ENCODE data around the gene SLC22A6.

The SLC22A6 gene

DNA sequence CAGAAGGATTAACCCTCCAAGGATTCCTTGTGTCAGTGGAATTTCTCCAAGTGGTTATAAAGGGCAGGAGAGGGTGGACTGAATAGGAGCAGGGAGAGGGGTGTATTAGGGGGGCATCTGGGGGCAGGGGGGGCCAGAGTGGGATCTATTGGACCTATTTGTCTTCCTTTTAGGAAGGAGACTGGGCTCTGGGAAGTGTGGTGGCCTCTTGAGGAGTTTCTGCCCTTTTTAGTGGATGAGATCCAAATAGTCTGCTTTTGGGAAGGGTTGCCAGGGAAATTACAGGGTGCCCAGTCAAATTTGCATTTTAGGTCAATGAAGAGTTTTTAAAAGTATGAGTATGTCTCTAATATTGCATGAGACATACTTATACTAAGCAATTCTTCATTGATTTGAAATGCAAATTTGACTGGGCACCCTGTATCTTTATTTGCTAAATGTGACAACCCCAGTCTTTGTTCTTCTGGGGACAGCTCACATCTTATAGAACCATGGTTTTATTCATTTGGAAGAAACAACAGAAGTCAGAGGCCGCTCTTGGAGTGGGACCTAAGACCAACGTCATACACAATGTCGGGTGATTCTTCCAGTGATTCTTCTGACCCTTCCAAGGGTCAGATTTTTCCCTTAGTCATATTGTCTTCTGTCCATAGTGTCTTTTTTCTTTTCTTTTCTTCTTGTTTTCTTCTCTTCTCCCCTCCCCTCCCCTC, 429 bp upstream of the SLC22A6 start:
- TF ChIP-seq, protein P1, sequence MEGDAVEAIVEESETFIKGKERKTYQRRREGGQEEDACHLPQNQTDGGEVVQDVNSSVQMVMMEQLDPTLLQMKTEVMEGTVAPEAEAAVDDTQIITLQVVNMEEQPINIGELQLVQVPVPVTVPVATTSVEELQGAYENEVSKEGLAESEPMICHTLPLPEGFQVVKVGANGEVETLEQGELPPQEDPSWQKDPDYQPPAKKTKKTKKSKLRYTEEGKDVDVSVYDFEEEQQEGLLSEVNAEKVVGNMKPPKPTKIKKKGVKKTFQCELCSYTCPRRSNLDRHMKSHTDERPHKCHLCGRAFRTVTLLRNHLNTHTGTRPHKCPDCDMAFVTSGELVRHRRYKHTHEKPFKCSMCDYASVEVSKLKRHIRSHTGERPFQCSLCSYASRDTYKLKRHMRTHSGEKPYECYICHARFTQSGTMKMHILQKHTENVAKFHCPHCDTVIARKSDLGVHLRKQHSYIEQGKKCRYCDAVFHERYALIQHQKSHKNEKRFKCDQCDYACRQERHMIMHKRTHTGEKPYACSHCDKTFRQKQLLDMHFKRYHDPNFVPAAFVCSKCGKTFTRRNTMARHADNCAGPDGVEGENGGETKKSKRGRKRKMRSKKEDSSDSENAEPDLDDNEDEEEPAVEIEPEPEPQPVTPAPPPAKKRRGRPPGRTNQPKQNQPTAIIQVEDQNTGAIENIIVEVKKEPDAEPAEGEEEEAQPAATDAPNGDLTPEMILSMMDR (IDR thresholded peaks at IDR 0.05), result no peak
- Histone ChIP-seq H3K27me3 (peaks cover 12% of the 10 kb centered on the region), H3K4me3 (ENCODE audit: low read depth in 1 of 2, low read length in 1 of 2) (no peak overlapping the region), H3K36me3 (no peaks in the 10 kb centered on the region), H3K27ac (no peak overlapping the region), H3K9me3 (no peaks in the 10 kb centered on the region), H3K4me1 (ENCODE audit: control insufficient read depth in 1 of 2, insufficient read depth in 1 of 2, low read depth in 1 of 2, low read length in 1 of 2) (no peaks in the 10 kb centered on the region)

DNA sequence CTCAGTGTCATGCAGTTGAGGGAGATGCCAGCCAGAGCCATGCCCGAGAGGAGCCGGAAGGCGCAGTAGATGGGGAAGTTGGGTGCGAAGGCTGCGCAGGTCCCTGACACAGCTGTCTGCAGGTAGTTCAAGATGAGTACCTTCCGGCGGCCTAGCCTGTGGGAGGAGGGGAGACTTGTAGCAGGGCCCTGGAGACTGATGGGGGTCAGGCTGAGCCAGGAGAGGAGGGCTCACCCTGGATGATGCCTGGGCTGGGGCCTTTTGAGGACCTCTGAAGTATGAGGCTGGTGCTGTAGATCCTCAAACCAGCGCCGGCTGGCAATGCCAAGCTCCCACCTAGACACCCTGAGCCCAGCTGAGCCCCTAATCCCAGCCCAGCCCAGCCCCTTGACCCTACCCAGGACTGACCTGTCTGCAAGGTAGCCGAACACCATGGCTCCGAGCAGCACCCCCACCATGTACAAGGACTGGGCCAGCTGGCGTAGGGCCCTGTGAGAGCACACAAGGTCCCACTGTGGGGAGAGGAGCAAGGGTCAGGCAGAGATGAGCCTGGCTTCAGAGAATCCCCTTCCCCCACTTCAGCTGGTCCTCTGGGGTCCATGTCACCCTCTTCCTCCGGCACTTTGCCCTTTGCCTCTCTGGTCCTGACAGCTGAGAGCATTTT, 1.1 kb downstream of the SLC22A6 start:
- H3K27me3 ChIP-seq, result peaks cover 12% of the 10 kb centered on the region
- TF ChIP-seq, protein P1 (IDR thresholded peaks at IDR 0.05), result no peak
- no peaks in the 10 kb centered on the region for H3K9me3 ChIP-seq
- H3K27ac ChIP-seq, result no peak overlapping the region
- H3K4me1 ChIP-seq (ENCODE audit: control insufficient read depth in 1 of 2, insufficient read depth in 1 of 2, low read depth in 1 of 2, low read length in 1 of 2), result no peaks in the 10 kb centered on the region
- no peak overlapping the region for H3K4me3 ChIP-seq (ENCODE audit: low read depth in 1 of 2, low read length in 1 of 2)
- H3K36me3 ChIP-seq, result no peaks in the 10 kb centered on the region

DNA sequence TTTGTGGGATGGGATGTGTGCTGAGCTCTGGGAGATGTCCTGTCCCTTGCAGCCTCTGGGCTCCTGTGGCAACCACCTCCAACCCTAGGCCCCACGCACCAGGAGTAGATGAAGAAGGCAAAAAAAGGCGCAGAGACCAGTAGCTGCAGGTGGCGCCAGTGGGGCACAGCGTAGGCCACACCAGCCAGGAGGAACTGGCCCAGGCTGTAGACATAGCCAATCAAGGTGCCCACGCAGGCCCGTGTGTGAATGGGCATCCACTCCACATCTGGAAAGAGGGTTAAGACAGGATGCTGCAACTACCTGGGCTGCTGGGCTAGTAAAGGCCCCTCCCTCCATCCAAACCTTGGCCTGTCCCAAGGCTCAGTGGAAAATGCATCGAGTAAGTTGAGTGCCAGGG, 3.0 kb downstream of the SLC22A6 start:
- no peak overlapping the region for H3K27ac ChIP-seq
- TF ChIP-seq, protein P1 (IDR thresholded peaks at IDR 0.05), result no peak
- no peaks in the 10 kb centered on the region for H3K9me3 ChIP-seq
- no peaks in the 10 kb centered on the region for H3K36me3 ChIP-seq
- H3K27me3 ChIP-seq, result peaks cover 15% of the 10 kb centered on the region
- no peaks in the 10 kb centered on the region for H3K4me1 ChIP-seq (ENCODE audit: control insufficient read depth in 1 of 2, insufficient read depth in 1 of 2, low read depth in 1 of 2, low read length in 1 of 2)
- H3K4me3 ChIP-seq (ENCODE audit: low read depth in 1 of 2, low read length in 1 of 2), result no peak overlapping the region

DNA sequence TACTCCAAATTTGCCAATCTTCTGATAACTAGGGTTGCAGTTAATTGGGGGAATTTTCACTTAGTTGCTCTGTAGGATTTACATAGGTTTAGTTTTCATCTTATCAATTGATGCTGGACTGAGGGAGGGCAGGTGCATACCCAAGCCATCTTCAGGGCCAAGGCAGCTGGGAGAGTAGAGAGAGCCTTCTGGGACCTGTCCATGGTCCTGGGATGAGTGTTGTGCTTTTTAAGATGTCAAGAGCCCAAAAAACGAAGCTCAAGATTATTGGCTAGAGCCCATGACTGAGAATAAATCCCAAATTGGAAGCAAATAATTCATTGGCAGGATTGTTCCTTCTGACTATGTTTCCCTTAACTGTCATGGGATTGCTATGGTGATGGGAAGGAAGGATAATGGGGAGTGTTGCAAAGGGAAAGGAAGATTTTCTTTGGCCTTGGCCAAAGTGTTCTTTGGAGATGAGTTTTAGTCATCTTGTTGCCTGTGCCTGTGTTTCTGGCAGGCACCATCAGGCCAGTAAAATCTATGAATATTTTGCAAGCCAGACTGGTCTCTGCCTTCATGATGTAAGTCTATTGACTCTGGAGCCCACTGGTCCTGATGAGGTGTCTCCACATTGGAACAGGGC, 4.5 kb downstream of the SLC22A6 start:
- Histone ChIP-seq H3K4me3 (ENCODE audit: low read depth in 1 of 2, low read length in 1 of 2) (no peak overlapping the region), H3K36me3 (no peaks in the 10 kb centered on the region), H3K27ac (no peak overlapping the region), H3K27me3 (peaks cover 12% of the 10 kb centered on the region), H3K4me1 (ENCODE audit: control insufficient read depth in 1 of 2, insufficient read depth in 1 of 2, low read depth in 1 of 2, low read length in 1 of 2) (no peaks in the 10 kb centered on the region), H3K9me3 (no peaks in the 10 kb centered on the region)
- TF ChIP-seq, protein P1 (IDR thresholded peaks at IDR 0.05), result no peak

DNA sequence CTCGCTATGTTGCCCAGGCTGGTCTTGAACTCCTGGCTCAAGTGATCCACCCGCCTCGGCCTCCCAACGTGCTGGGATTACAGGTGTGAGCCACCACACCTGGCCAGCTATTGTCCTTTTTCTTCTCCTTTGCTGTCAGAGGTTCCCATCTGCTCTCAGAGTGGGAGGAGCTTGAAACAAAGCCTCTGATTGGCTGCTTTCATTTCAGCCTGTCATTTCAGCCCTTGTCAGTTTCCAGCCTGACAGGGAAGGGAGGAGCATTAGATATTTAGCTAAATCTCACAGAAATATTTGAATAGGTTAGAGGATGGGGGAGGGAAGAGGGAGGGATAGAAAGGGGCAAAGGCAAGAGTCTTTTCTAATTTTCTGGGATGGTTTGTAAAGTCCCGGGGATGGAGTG, 8.7 kb downstream of the SLC22A6 start:
- no peak overlapping the region for H3K27ac ChIP-seq
- H3K9me3 ChIP-seq, result no peaks in the 10 kb centered on the region
- H3K4me1 ChIP-seq (ENCODE audit: control insufficient read depth in 1 of 2, insufficient read depth in 1 of 2, low read depth in 1 of 2, low read length in 1 of 2), result no peaks in the 10 kb centered on the region
- peaks cover 38% of the 10 kb centered on the region for H3K27me3 ChIP-seq
- no peak overlapping the region for H3K4me3 ChIP-seq (ENCODE audit: low read depth in 1 of 2, low read length in 1 of 2)
- TF ChIP-seq, protein P1 (IDR thresholded peaks at IDR 0.05), result no peak
- H3K36me3 ChIP-seq, result no peaks in the 10 kb centered on the region
